Measurements from ENCODE around the gene NT5DC1. TPM values are rescaled to one million over a fixed set of nuclear protein-coding genes. Genes with fewer than 3 reads are reported as not detected.
A peak's percentile ranks its signal among the peaks of the same experiment; 100 is the strongest.

Gene NT5DC1
- total RNA-seq (2013; cell fraction: nucleolus; rRNA removed), result 51.4 and 51.7 TPM in 2 replicates
- total RNA-seq (2014; rRNA removed), result 36.3 and 40.8 TPM in 2 replicates
- total RNA-seq (2014; rRNA removed; fragmentation: Illumina TruSeq; extraction: Trizol), result 45.7 and 46.5 TPM in 2 replicates
- 104 and 110 TPM in 2 replicates for total RNA-seq (2021)
- polyA plus RNA-seq (2011; ENCODE audit: low read depth), result 24.7 TPM
- 76.7 and 99.0 TPM in 2 replicates for polyA plus RNA-seq (2011; rRNA removed)
- polyA plus RNA-seq (2011; cell fraction: cytosol; rRNA removed), result 38.0 and 42.3 TPM in 2 replicates
- 72.3 and 77.2 TPM in 2 replicates for polyA plus RNA-seq (2011; cell fraction: nucleus; rRNA removed)
- 38.1 and 72.4 TPM in 2 replicates for polyA plus RNA-seq (2012)
- 50.9 and 52.3 TPM in 2 replicates for polyA plus RNA-seq (2014; fragmentation: Illumina TruSeq; extraction: Trizol)
- polyA plus RNA-seq (2014; fragmentation: Nextera tagmentation; extraction: Ambion mirVana), result 10 to 100 TPM; 43.5 to 67.0 TPM
- 66.6 and 75.8 TPM in 2 replicates for polyA plus RNA-seq (2014; rRNA removed)
- 100 to 1,000 TPM; 139 to 140 TPM for polyA plus RNA-seq (2016; fragmentation: Nextera tagmentation; extraction: Ambion mirVana)
- polyA minus RNA-seq (2011; rRNA and poly(A)+ RNA removed), result 48.4 and 49.8 TPM in 2 replicates
- polyA minus RNA-seq (2011; cell fraction: cytosol; rRNA and poly(A)+ RNA removed), result 40.0 and 57.6 TPM in 2 replicates
- 77.3 and 115 TPM in 2 replicates for polyA minus RNA-seq (2011; cell fraction: nucleus; rRNA and poly(A)+ RNA removed)
- Bru-seq, nascent RNA, result percentile 84 among the genes with signal in this experiment
- BruChase-seq, experiment 1, labeled RNA remaining after a 6-hour chase, result percentile 68 among the genes with signal in this experiment
- percentile 73 among the genes with signal in this experiment for BruChase-seq, experiment 2, labeled RNA remaining after a 2-hour chase
- long read RNA-seq, experiment 1, full-length matches to known transcripts, result 74 of 87 reads
- long read RNA-seq, experiment 1, partial matches to known transcripts, result 5 of 87 reads
- long read RNA-seq, experiment 1, other reads (novel, unspliced or antisense), result 8 of 87 reads
- long read RNA-seq, experiment 2, full-length matches to known transcripts, result 937 of 1,026 reads
- long read RNA-seq, experiment 2, partial matches to known transcripts, result 22 of 1,026 reads
- long read RNA-seq, experiment 2, other reads (novel, unspliced or antisense), result 67 of 1,026 reads

- Histone ChIP-seq H3K4me1 (ENCODE audit: control insufficient read depth, insufficient read depth, low read length) (peaks cover 19% of the 10 kb centered on the region), H3K9me3 (replicated peaks; ENCODE audit: control insufficient read depth, insufficient read depth, low read length) (peaks cover 10% of the 10 kb centered on the region; the same call in 2 of the 3 replicates), H3K36me3 (ENCODE audit: control insufficient read depth in 2 of 2, insufficient read depth in 2 of 2, low read length in 1 of 2) (no peaks in the 10 kb centered on the region; a peak in 1 of 4 replicates), H4K20me1 (ENCODE audit: control insufficient read depth, insufficient read depth) (no peaks in the 10 kb centered on the region), H3K4me3 (peak within 1 kb of the TSS; percentile 67), H3K27ac (ENCODE audit: control insufficient read depth, insufficient read depth) (peak within 1 kb of the TSS; percentile 93), H2AFZ (ENCODE audit: control insufficient read depth, low read depth, low read length) (peak within 1 kb of the TSS; percentile 97), H3K79me2 (ENCODE audit: control insufficient read depth, insufficient read depth, low read length) (peaks cover 91% of the 10 kb centered on the region), H3K4me2 (ENCODE audit: control insufficient read depth, insufficient read depth) (peak within 1 kb of the TSS; percentile 91), H3K9ac (ENCODE audit: control insufficient read depth, insufficient read depth, low read length) (peak within 1 kb of the TSS; percentile 92), H3K27me3 (replicated peaks in 1 of 2; ENCODE audit: control insufficient read depth in 2 of 2, insufficient read depth in 2 of 2, low read length in 1 of 2) (no peaks in the 10 kb centered on the region)
- BruUV-seq (replicated peaks), result no TSS peak
- ChIA-PET SMC1A (ENCODE audit: uncharacterized antibody, unreplicated experiment) (interaction anchor here (0.6 to 5.3 kb wide), 10 partner anchors 10 to 127 kb away, joined by 3 to 57 read pairs (median 6); no protein-coding TSS in a partner anchor), RAD21 (ENCODE audit: unreplicated experiment) (interaction anchor here (0.6 to 4.0 kb wide), 13 partner anchors 10 to 180 kb away, joined by 3 to 61 read pairs (median 4); partner anchors contain the start of genes FRK and TSPYL1), CTCF (interaction anchor here (0.8 to 7.9 kb wide), 10 partner anchors 9 to 173 kb away, joined by 3 to 106 read pairs (median 6); no protein-coding TSS in a partner anchor), POLR2A (interaction anchor here (0.5 to 4.4 kb wide), 15 partner anchors 9 to 471 kb away, joined by 3 to 51 read pairs (median 4); partner anchors contain the start of genes DSE, FRK and RWDD1)
- peak; percentile 86 for ATAC-seq
- WGBS (ENCODE audit: insufficient coverage, insufficient replicate concordance, low lambda C conversion rate, missing lambda C conversion rate), result under 1% methylated on average over 75 of the region's 87 CpGs
- peak; percentile 60 for DNase-seq (ENCODE audit: low read depth, low spot score)
- peak; percentile 62 for FAIRE-seq
- intact Hi-C loops (cut with micrococcal nuclease; ENCODE audit: unreplicated experiment), result loop anchor here (1.0 to 10.0 kb wide), 3 partner anchors 89 to 304 kb away; no protein-coding TSS in a partner anchor
- in situ Hi-C loops (cut with MboI), result no loop called here
- TF ChIP-seq IKZF1 (conservative IDR thresholded peaks at IDR 0.05) (peak; percentile 91), NKRF (conservative IDR thresholded peaks at IDR 0.05) (peak; percentile 45), LARP7 (IDR thresholded peaks at IDR 0.05) (peak; percentile 99), POLR2A (IDR thresholded peaks at IDR 0.05; ENCODE audit: low read depth, low read length) (peak; percentile 97), ELK1 (IDR thresholded peaks at IDR 0.05; ENCODE audit: low read depth, low read length) (peak; percentile 46), TCF12 (IDR thresholded peaks at IDR 0.05; ENCODE audit: low read depth, low read length) (0 out of 2 replicates have a peak, but pooled peaks have one; percentile 3), NRF1 (conservative IDR thresholded peaks at IDR 0.05; ENCODE audit: low read depth, low read length) (peak; percentile 38; the same call in 1 of the 2 replicates), ZBTB4 (CRISPR knock-in tag; IDR thresholded peaks at IDR 0.05) (no peak), ZNF207 (IDR thresholded peaks at IDR 0.05; ENCODE audit: borderline replicate concordance) (peak; percentile 48; the same call in 1 of the 2 replicates), ZNF217 (IDR thresholded peaks at IDR 0.05) (0 out of 2 replicates have a peak, but pooled peaks have one; percentile 54), IKZF2 (IDR thresholded peaks at IDR 0.05) (peak; percentile 7 to 38; a peak in 2 of 4 replicates)
Measured at GRCh38 chr6:116100419-116101301, at the start of gene NT5DC1. NT5DC1 (plus strand) TSS chr6:116100853; CDS start chr6:116100931, 78 bp downstream.

Data from GM12878 (cell line).